Liver (tissue), 9 donors: ENCODE results near the gene NCAPH2. TPM values are rescaled to one million over a fixed set of nuclear protein-coding genes. Genes with fewer than 3 reads are reported as not detected.

Source experiments
- DNase-seq: peaks from one replicate; pipeline ENCODE4 v3.0.0-alpha.2; 2017; ENCODE audit warnings: low spot score
- H3K27ac ChIP-seq, 2 donors: one replicate each; pipeline ENCODE4 v1.7.0; 2013; ENCODE audit warnings: inconsistent platforms in 2 of 2, low read length in 2 of 2, control low read depth in 1 of 2, low read depth in 1 of 2, mild to moderate bottlenecking in 1 of 2
- H3K27me3 ChIP-seq, 4 donors: one replicate each; pipeline versions ENCODE4 v1.6.1 to v1.7.0; 2013; ENCODE audit warnings: low read length in 3 of 4, inconsistent platforms in 1 of 4, mild to moderate bottlenecking in 1 of 4, moderate library complexity in 1 of 4; ENCODE audit not compliant: control insufficient read depth in 4 of 4, insufficient read depth in 4 of 4
- H3K36me3 ChIP-seq, 4 donors: one replicate each; pipeline versions ENCODE4 v1.6.1 to v1.7.0; 2013; ENCODE audit warnings: low read length in 3 of 4, mild to moderate bottlenecking in 3 of 4, low read depth in 1 of 4, moderate library complexity in 1 of 4; ENCODE audit not compliant: control insufficient read depth in 4 of 4, insufficient read depth in 3 of 4
- H3K4me1 ChIP-seq, 4 donors: one replicate each; pipeline versions ENCODE4 v1.6.1 to v1.7.0; 2013; ENCODE audit warnings: low read length in 3 of 4, mild to moderate bottlenecking in 3 of 4, moderate library complexity in 1 of 4; ENCODE audit not compliant: control insufficient read depth in 4 of 4, insufficient read depth in 4 of 4
- H3K4me3 ChIP-seq, 3 donors: one replicate each; pipeline versions ENCODE4 v1.6.1 to v1.7.0; 2013; ENCODE audit warnings: low read length in 3 of 3, control low read depth in 1 of 3, low read depth in 1 of 3, mild to moderate bottlenecking in 1 of 3
- H3K9ac ChIP-seq, 2 donors: one replicate each; pipeline ENCODE4 v1.7.0; 2013; ENCODE audit warnings: low read length in 2 of 2, mild to moderate bottlenecking in 2 of 2, moderate library complexity in 2 of 2, control low read depth in 1 of 2, low read depth in 1 of 2
- H3K9me3 ChIP-seq, 4 donors: one replicate each; pipeline versions ENCODE4 v1.6.1 to v1.7.0; 2013; ENCODE audit warnings: low read length in 3 of 4; ENCODE audit not compliant: control insufficient read depth in 4 of 4
- ATF3 ChIP-seq: IDR thresholded peaks from 2 replicates; pipeline ENCODE4 v1.6.1; 2016; ENCODE audit warnings: antibody characterized with exemption
- CTCF ChIP-seq: fragments of 150-350 bp; IDR thresholded peaks from 2 replicates; pipeline ENCODE4 v1.5.1; 2017; ENCODE audit warnings: improper control_type of control experiment, low read depth, low read length; ENCODE audit not compliant: missing input control
- EGR1 ChIP-seq, 2 donors: IDR thresholded peaks; 2 replicates each; pipeline ENCODE4 v1.6.1; 2016 to 2018; ENCODE audit warnings: antibody characterized with exemption in 2 of 2, low read depth in 2 of 2
- FOXA1 ChIP-seq: IDR thresholded peaks from 2 replicates; pipeline ENCODE4 v1.6.1; 2016; ENCODE audit warnings: antibody characterized with exemption
- FOXA2 ChIP-seq: IDR thresholded peaks from 2 replicates; pipeline ENCODE4 v1.6.1; 2016; ENCODE audit warnings: antibody characterized with exemption
- GABPA ChIP-seq, 2 donors: IDR thresholded peaks in 1 of 2; conservative IDR thresholded peaks in 1 of 2; 2 replicates each; pipeline ENCODE4 v1.6.1; 2016; ENCODE audit warnings: antibody characterized with exemption in 2 of 2, mild to moderate bottlenecking in 1 of 2, moderate library complexity in 1 of 2
- HNF4A ChIP-seq, 2 donors: conservative IDR thresholded peaks; 2 replicates each; pipeline ENCODE4 v1.6.1; 2016; ENCODE audit warnings: antibody characterized with exemption in 2 of 2, mild to moderate bottlenecking in 2 of 2
- HNF4G ChIP-seq: IDR thresholded peaks from 2 replicates; pipeline ENCODE4 v1.6.1; 2016; ENCODE audit warnings: antibody characterized with exemption
- JUND ChIP-seq, 2 donors: IDR thresholded peaks; 2 replicates each; pipeline ENCODE4 v1.6.1; 2016; ENCODE audit warnings: antibody characterized with exemption in 2 of 2
- MAX ChIP-seq: IDR thresholded peaks from 2 replicates; pipeline ENCODE4 v1.6.1; 2016; ENCODE audit warnings: antibody characterized with exemption
- NR2F2 ChIP-seq: IDR thresholded peaks from 2 replicates; pipeline ENCODE4 v1.6.1; 2016; ENCODE audit warnings: antibody characterized with exemption
- RAD21 ChIP-seq, 2 donors: IDR thresholded peaks; 2 replicates each; pipeline ENCODE4 v1.6.1; 2016; ENCODE audit warnings: antibody characterized with exemption in 2 of 2, mild to moderate bottlenecking in 2 of 2
- REST ChIP-seq: IDR thresholded peaks from 2 replicates; pipeline ENCODE4 v1.6.1; 2016; ENCODE audit warnings: antibody characterized with exemption, mild to moderate bottlenecking
- RXRA ChIP-seq, 2 donors: IDR thresholded peaks; 2 replicates each; pipeline ENCODE4 v1.6.1; 2017 to 2018; ENCODE audit warnings: antibody characterized with exemption in 2 of 2, mild to moderate bottlenecking in 1 of 2
- SP1 ChIP-seq: IDR thresholded peaks from 2 replicates; pipeline ENCODE4 v1.6.1; 2018; ENCODE audit warnings: antibody characterized with exemption, mild to moderate bottlenecking
- TAF1 ChIP-seq: conservative IDR thresholded peaks from 2 replicates; pipeline ENCODE4 v1.6.1; 2016; ENCODE audit warnings: antibody characterized with exemption, mild to moderate bottlenecking
- YY1 ChIP-seq: IDR thresholded peaks from 2 replicates; pipeline ENCODE4 v1.6.1; 2016; ENCODE audit warnings: antibody characterized with exemption, mild to moderate bottlenecking
- ZBTB33 ChIP-seq: IDR thresholded peaks from 2 replicates; pipeline ENCODE4 v1.6.1; 2016; ENCODE audit warnings: antibody characterized with exemption
- WGBS: extraction: QIAGEN DNeasy Blood & Tissue Kit; methylation state at CpG from one replicate; pipeline ENCODE4 v1.1.7; 2013; 5-methylcytosine and 5-hydroxymethylcytosine counted together
- polyA plus RNA-seq, 2 donors: library from polyadenylated mRNA; stranded (reverse) in 1 of 2; unstranded in 1 of 2; fragments of 200-250 nt in 1 of 2; fragments of >200 nt in 1 of 2; fragmentation: Nextera tagmentation in 1 of 2; extraction: Ambion mirVana in 1 of 2; gene quantifications; one replicate each; pipeline versions ENCODE4 v1.2.1 to v1.2.3, GENCODE V29; 2013 to 2015
- total RNA-seq, 2 donors: library from RNA; depleted of rRNA; stranded (reverse); fragments of >200 nt; gene quantifications; one replicate each; pipeline ENCODE4 v1.2.3, GENCODE V29; 2014
- donor health status: healthy.
- donor health status: healthy.
- donor health status: healthy.
- donor health status: healthy.
- donor health status: healthy.

The NCAPH2 gene
- total and polyA plus RNA-seq, 4 donors: 12.0 to 30.8 (median 13.9) TPM

GRCh38 chr22:50477923-50478322, 30.1 kb upstream of the NCAPH2 start:
- TF ChIP-seq FOXA2: no peak
- no peak for TF ChIP-seq GABPA (IDR thresholded peaks at IDR 0.05 in 1 of 2, conservative IDR thresholded peaks at IDR 0.05 in 1 of 2)
- TF ChIP-seq REST: no peak
- no peak for TF ChIP-seq EGR1 (IDR thresholded peaks at IDR 0.05; ENCODE audit: low read depth in 2 of 2)
- TF ChIP-seq HNF4A (conservative IDR thresholded peaks at IDR 0.05): no peak
- TF ChIP-seq ATF3: no peak
- no peak for TF ChIP-seq YY1
- TF ChIP-seq FOXA1: no peak
- TF ChIP-seq JUND (IDR thresholded peaks at IDR 0.05): no peak
- no peak for TF ChIP-seq RXRA (IDR thresholded peaks at IDR 0.05)
- no peak for TF ChIP-seq ZBTB33
- TF ChIP-seq RAD21 (IDR thresholded peaks at IDR 0.05): no peak
- TF ChIP-seq MAX: no peak
- Histone ChIP-seq H3K27me3 (no peaks in the 10 kb centered on the region), H3K4me3 (no peak overlapping the region), H3K4me1 (peaks cover 11 to 37% (median 17%) of the 10 kb centered on the region in 4 donors), H3K9ac (no peak overlapping the region), H3K27ac (no peak overlapping the region), H3K9me3 (no peaks in the 10 kb centered on the region), H3K36me3 (peaks cover 0 to 1% (median 0%) of the 10 kb centered on the region in 4 donors)
- no peak for DNase-seq
- 95% methylated on average over 12 of the region's 12 CpGs for WGBS

GRCh38 chr22:50479721-50480120, 28.3 kb upstream of the NCAPH2 start:
- H3K36me3 ChIP-seq: peaks cover 0 to 1% (median 0%) of the 10 kb centered on the region in 4 donors
- H3K27ac ChIP-seq: no peak overlapping the region
- DNase-seq: no peak
- no peak overlapping the region for H3K4me3 ChIP-seq
- no peaks in the 10 kb centered on the region for H3K9me3 ChIP-seq
- peaks cover 4 to 27% (median 7%) of the 10 kb centered on the region in 4 donors for H3K4me1 ChIP-seq
- no peak overlapping the region for H3K9ac ChIP-seq
- WGBS: 72% methylated on average over 11 of the region's 11 CpGs
- no peaks in the 10 kb centered on the region for H3K27me3 ChIP-seq
- TF ChIP-seq SP1 (no peak), TAF1 (no peak), GABPA (IDR thresholded peaks at IDR 0.05 in 1 of 2, conservative IDR thresholded peaks at IDR 0.05 in 1 of 2) (no peak), NR2F2 (no peak), JUND (IDR thresholded peaks at IDR 0.05) (no peak), FOXA1 (no peak), MAX (no peak), HNF4G (no peak), REST (no peak), ATF3 (no peak), HNF4A (conservative IDR thresholded peaks at IDR 0.05) (no peak), RAD21 (IDR thresholded peaks at IDR 0.05) (no peak), EGR1 (IDR thresholded peaks at IDR 0.05; ENCODE audit: low read depth in 2 of 2) (no peak), YY1 (no peak), CTCF (no peak), RXRA (IDR thresholded peaks at IDR 0.05) (no peak), FOXA2 (no peak)
